GM18867 (cell line): ENCODE measurements around the gene SYT15B.
"Not testable (repeated sequence)": the region's sequence is repeated elsewhere in the genome, so short reads cannot be mapped to it uniquely, and the experiment has no call there.

Experiments
- ATAC-seq: cut with Tn5 transposase; IDR thresholded peaks from one replicate; pipeline ENCODE4 v1.9.1; 2021; ENCODE audit warnings: mild to moderate bottlenecking, moderate library complexity; ENCODE audit not compliant: unreplicated experiment

The SYT15B gene

GRCh38 chr10:47763554-47764175 is at the start of gene SYT15B:
Gene SYT15B (minus strand): TSS chr10:47763592. CDS start chr10:47762640, 952 bp downstream.
- ATAC-seq, result not testable (repeated sequence)

GRCh38 chr10:47779590-47779989 is 16.2 kb upstream of the SYT15B start:
- ATAC-seq, result not testable (repeated sequence)

GRCh38 chr10:47775361-47776231 is 12.2 kb upstream of the SYT15B start:
- peak; percentile 60 for ATAC-seq

- ATAC-seq, result not testable (repeated sequence)
Measured at GRCh38 chr10:47770745-47771144, 7.4 kb upstream of the SYT15B start.

GRCh38 chr10:47768578-47769115 is 5.3 kb upstream of the SYT15B start:
- ATAC-seq, result not testable (repeated sequence)

GRCh38 chr10:47768085-47768484 is 4.7 kb upstream of the SYT15B start:
- not testable (repeated sequence) for ATAC-seq

- ATAC-seq, result not testable (repeated sequence)
Measured at GRCh38 chr10:47767236-47767635, 3.8 kb upstream of the SYT15B start.

- not testable (repeated sequence) for ATAC-seq
Measured at GRCh38 chr10:47765232-47765631, 1.8 kb upstream of the SYT15B start.

GRCh38 chr10:47762674-47763553 is 478 bp downstream of the SYT15B start:
- not testable (repeated sequence) for ATAC-seq

GRCh38 chr10:47758855-47759254 is 4.5 kb downstream of the SYT15B start:
- not testable (repeated sequence) for ATAC-seq

- ATAC-seq, result not testable (repeated sequence)
Measured at GRCh38 chr10:47756169-47756568, 7.2 kb downstream of the SYT15B start.

GRCh38 chr10:47753871-47754270 is 9.5 kb downstream of the SYT15B start:
- ATAC-seq, result not testable (repeated sequence)

GRCh38 chr10:47753176-47753575 is 10.2 kb downstream of the SYT15B start:
- not testable (repeated sequence) for ATAC-seq

- not testable (repeated sequence) for ATAC-seq
Measured at GRCh38 chr10:47751821-47752220, 11.6 kb downstream of the SYT15B start.

GRCh38 chr10:47750360-47750759 is 13.0 kb downstream of the SYT15B start:
- ATAC-seq, result not testable (repeated sequence)

GRCh38 chr10:47746780-47747376 is 16.5 kb downstream of the SYT15B start:
- ATAC-seq, result not testable (repeated sequence)

- not testable (repeated sequence) for ATAC-seq
Measured at GRCh38 chr10:47744881-47745280, 18.5 kb downstream of the SYT15B start.

- ATAC-seq, result peak; percentile 78
Measured at GRCh38 chr10:47743611-47744550, 19.5 kb downstream of the SYT15B start.

- peak; percentile 70 for ATAC-seq
Measured at GRCh38 chr10:47740868-47741267, 22.5 kb downstream of the SYT15B start.
